ENCODE data around the gene POU2F2.
"Not testable (repeated sequence)": the region's sequence is repeated elsewhere in the genome, so short reads cannot be mapped to it uniquely, and the experiment has no call there.

The POU2F2 gene

GRCh38 chr19:42053037-42053935 lies 79.0 kb downstream of the POU2F2 start:
- Mint-ChIP-seq H3K27ac (no peak overlapping the region), H3K9me3 (no peaks in the 10 kb centered on the region), H3K4me3 (no peak overlapping the region), H3K27me3 (no peaks in the 10 kb centered on the region), H3K4me1 (peaks cover 20% of the 10 kb centered on the region)
- DNase-seq (no peak), ATAC-seq (no peak)

- ATAC-seq, result no peak
- Mint-ChIP-seq H3K4me3 (no peak overlapping the region), H3K9me3 (no peaks in the 10 kb centered on the region), H3K27ac (no peak overlapping the region), H3K27me3 (no peaks in the 10 kb centered on the region), H3K4me1 (peaks cover 20% of the 10 kb centered on the region)
- DNase-seq, result no peak
Observed at GRCh38 chr19:42052241-42052863, 79.9 kb downstream of the POU2F2 start.

- Mint-ChIP-seq H3K9me3 (no peaks in the 10 kb centered on the region), H3K27ac (peak overlapping the region in 1 of 2 donors; percentile 86), H3K27me3 (no peaks in the 10 kb centered on the region), H3K4me1 (peaks cover 20% of the 10 kb centered on the region), H3K4me3 (no peak overlapping the region)
- DNase-seq, result peak; percentile 20 to 53
- ATAC-seq, result peak; percentile 95
Observed at GRCh38 chr19:42051166-42052115, 80.8 kb downstream of the POU2F2 start.

GRCh38 chr19:42048992-42049391 lies 83.3 kb downstream of the POU2F2 start:
- peak overlapping the region; percentile 27 to 41 for H3K4me3 Mint-ChIP-seq
- no peak for ATAC-seq
- no peaks in the 10 kb centered on the region for H3K9me3 Mint-ChIP-seq
- no peak for DNase-seq
- peaks cover 20% of the 10 kb centered on the region for H3K4me1 Mint-ChIP-seq
- no peaks in the 10 kb centered on the region for H3K27me3 Mint-ChIP-seq
- H3K27ac Mint-ChIP-seq, result no peak overlapping the region

GRCh38 chr19:42045575-42045974 lies 86.7 kb downstream of the POU2F2 start:
- H3K27me3 Mint-ChIP-seq, result no peaks in the 10 kb centered on the region
- no peak overlapping the region for H3K4me3 Mint-ChIP-seq
- H3K4me1 Mint-ChIP-seq, result peaks cover 10% of the 10 kb centered on the region
- no peak overlapping the region for H3K27ac Mint-ChIP-seq
- DNase-seq (no peak), ATAC-seq (no peak)
- no peaks in the 10 kb centered on the region for H3K9me3 Mint-ChIP-seq

GRCh38 chr19:42042455-42043170 lies 89.6 kb downstream of the POU2F2 start:
- no peak for ATAC-seq
- no peaks in the 10 kb centered on the region for H3K27me3 Mint-ChIP-seq
- no peak for DNase-seq
- H3K4me3 Mint-ChIP-seq, result no peak overlapping the region
- H3K27ac Mint-ChIP-seq, result no peak overlapping the region
- H3K4me1 Mint-ChIP-seq, result no peaks in the 10 kb centered on the region
- no peaks in the 10 kb centered on the region for H3K9me3 Mint-ChIP-seq

GRCh38 chr19:42040491-42040890 lies 91.8 kb downstream of the POU2F2 start:
- H3K9me3 Mint-ChIP-seq, H3K27ac Mint-ChIP-seq, ATAC-seq, H3K4me1 Mint-ChIP-seq, H3K27me3 Mint-ChIP-seq, DNase-seq, H3K4me3 Mint-ChIP-seq: not testable (repeated sequence)

- no peak for ATAC-seq
- Mint-ChIP-seq H3K4me3 (no peak overlapping the region), H3K9me3 (no peaks in the 10 kb centered on the region), H3K4me1 (peaks cover 1% of the 10 kb centered on the region), H3K27me3 (no peaks in the 10 kb centered on the region), H3K27ac (no peak overlapping the region)
- no peak for DNase-seq
Observed at GRCh38 chr19:42040031-42040430, 92.2 kb downstream of the POU2F2 start.

GRCh38 chr19:42038666-42039065 lies 93.6 kb downstream of the POU2F2 start:
- H3K4me3 Mint-ChIP-seq, result no peak overlapping the region
- ATAC-seq (no peak), DNase-seq (no peak)
- no peaks in the 10 kb centered on the region for H3K9me3 Mint-ChIP-seq
- H3K27ac Mint-ChIP-seq, result no peak overlapping the region
- peaks cover 9% of the 10 kb centered on the region for H3K27me3 Mint-ChIP-seq
- H3K4me1 Mint-ChIP-seq, result peaks cover 9% of the 10 kb centered on the region

GRCh38 chr19:42037649-42038048 lies 94.6 kb downstream of the POU2F2 start:
- Mint-ChIP-seq H3K27ac (no peak overlapping the region), H3K9me3 (no peaks in the 10 kb centered on the region), H3K27me3 (peaks cover 9% of the 10 kb centered on the region), H3K4me1 (peaks cover 9% of the 10 kb centered on the region), H3K4me3 (no peak overlapping the region)
- DNase-seq, result no peak
- no peak for ATAC-seq

All from stimulated activated naive CD8-positive, alpha-beta T cell treated with anti-CD3 and anti-CD28 coated beads, Interleukin-15, amount 100 ng/mL, for 72 hours (primary cell).